GM12891 (cell line): ENCODE results near the gene COA1.

Experiments
- POLR2A ChIP-seq: IDR thresholded peaks from 2 replicates; pipeline ENCODE4 v1.6.1; 2011; ENCODE audit warnings: low read depth, low read length, control low read depth
- POLR2AphosphoS5 ChIP-seq: IDR thresholded peaks from 2 replicates; pipeline ENCODE4 v1.6.1; 2011; ENCODE audit warnings: low read depth, low read length, control low read depth
- SPI1 ChIP-seq: IDR thresholded peaks from 2 replicates; pipeline ENCODE4 v1.6.1; 2011; ENCODE audit warnings: low read depth, low read length, control low read depth
- TAF1 ChIP-seq: IDR thresholded peaks from 2 replicates; pipeline ENCODE4 v1.6.1; 2011; ENCODE audit warnings: low read depth, low read length, control low read depth

- TF ChIP-seq POLR2A (no peak), SPI1 (no peak), POLR2AphosphoS5 (no peak), TAF1 (no peak)
Measured at GRCh38 chr7:43725251-43725650, 4.1 kb downstream of the COA1 start.
